GM19467 (cell line): ENCODE data around the gene RAP1A.

Source experiments
- ATAC-seq: cut with Tn5 transposase; IDR thresholded peaks from one replicate; pipeline ENCODE4 v1.9.1; 2021; ENCODE audit warnings: mild to moderate bottlenecking, moderate library complexity; ENCODE audit not compliant: unreplicated experiment

The RAP1A gene

DNA sequence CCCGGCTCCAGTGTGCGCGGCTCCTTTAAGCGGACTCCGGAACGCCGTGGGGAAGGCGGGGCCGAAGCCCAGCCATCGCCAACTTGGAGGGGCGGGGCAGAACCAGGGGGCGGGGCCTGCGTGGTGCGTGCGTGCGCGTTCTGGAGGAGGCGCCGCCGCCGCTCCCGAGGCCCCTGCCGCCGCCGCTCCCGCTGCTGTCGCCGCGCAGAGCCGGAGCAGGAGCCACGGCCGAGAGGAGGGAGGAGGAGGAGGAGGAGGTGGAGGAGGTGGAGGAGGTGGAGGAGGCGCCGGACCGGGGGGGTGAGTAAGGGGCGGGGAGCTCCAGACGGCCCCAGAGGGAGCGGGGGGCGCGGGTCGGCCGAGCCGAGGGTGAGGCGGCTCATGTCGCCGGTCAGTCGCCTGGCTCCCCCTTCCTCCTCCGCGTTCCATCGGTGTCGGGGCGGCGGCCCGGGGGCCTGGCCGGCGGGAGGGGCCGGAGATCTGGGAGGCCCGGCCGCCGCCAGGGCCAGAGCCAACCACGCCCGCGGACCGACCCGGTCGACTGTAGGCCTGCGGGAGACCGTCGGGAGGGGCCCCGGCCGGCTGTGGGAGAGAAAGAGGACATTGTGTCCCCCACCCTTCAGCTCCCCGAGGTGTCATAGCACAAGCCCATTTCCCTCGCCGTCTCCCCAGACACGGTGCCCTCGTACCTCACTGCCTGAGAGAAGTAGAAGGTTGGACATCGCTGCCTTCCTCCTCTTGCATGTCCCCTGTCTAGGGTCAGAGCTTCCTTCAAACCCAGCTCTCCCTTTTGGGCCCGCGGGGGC lies at the start of gene RAP1A:
Gene RAP1A, plus strand, starts transcription at position 155 of the 806 bp plus-strand sequence. CDS start 71,572 bp downstream, outside the sequence.
- ATAC-seq, result peak; percentile 49

- no peak for ATAC-seq
These were observed 49.7 kb upstream of the RAP1A start for GRCh38 chr1:111569913-111570312.

DNA sequence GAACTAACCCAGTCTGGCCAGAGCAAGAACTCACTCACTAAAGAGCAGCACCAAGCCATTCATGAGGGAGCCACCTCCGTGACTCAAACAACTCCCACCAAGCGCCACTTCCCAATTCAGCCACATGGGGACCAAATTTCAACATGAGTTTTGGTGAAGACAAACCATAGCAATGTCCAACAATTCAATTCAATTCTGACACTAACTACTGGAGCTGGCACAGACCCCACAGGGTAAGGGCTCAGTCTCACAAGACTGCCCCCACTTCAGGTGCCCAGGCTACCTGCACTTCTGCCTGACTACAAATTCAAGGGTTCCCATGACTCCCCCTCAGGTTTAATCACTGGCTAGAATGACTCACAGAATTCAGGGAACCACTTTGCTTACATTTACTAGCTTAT lies 48.8 kb upstream of the RAP1A start:
- no peak for ATAC-seq

DNA sequence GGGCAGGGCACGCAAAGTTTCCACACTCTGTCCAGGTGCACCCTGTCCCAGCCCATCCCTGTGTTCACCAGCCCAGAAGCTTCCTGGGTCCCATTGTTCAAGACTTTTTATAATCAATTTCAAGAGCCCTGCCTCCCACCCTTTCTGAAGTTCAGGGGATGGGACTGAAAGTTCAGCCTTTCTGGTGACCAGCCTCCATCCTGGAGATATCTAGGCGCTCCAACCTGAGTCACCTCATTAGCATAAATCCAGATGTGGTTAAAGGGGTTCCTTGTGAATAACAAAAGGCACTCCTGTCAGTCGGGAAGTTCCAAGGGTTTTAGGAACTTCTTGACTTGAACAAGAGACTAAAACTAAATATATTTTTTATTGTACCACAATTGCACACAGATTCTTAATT lies 48.4 kb upstream of the RAP1A start:
- ATAC-seq, result no peak

DNA sequence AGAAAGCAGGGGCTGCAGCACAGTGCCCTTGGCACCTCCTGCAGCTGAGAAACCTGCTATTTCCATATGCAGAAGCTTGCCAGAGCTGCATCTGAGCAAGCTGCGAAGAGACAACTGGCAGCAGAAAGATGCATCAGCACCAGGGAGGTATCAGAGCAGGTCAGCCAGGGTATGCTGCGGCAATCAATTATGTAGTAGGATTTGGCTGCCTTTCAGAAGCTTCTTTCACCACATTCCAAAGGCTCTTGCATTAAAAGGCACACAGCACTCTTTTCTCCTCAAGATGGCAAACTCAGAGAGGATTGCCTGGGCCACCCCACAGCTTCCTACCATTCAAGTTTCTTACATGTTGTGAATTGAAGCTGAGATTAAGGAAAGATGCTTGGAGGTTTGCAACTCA lies 47.6 kb upstream of the RAP1A start:
- no peak for ATAC-seq

- ATAC-seq, result no peak
These were observed 43.0 kb upstream of the RAP1A start for GRCh38 chr1:111576547-111576946.

- ATAC-seq, result no peak
These were observed 41.8 kb upstream of the RAP1A start for GRCh38 chr1:111577814-111578213.

DNA sequence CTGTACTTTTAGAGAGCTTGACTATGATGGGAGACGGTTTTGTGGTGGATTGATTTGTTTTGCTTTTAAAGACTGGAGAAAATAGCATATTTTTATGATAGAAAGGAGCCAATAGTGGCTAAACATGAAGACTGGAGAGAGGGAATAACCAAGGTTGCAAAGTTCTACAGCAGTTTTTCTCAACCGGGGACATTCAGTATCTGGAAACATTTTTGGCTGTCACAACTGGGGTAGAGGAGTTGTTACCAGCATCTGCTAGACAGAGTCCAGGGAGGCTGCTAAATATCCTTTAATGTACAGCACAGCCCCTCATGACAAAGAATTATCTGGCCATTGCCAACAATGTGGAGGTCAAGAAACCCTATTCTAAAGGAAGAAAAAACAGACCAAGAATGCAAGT lies 38.4 kb upstream of the RAP1A start:
- no peak for ATAC-seq

DNA sequence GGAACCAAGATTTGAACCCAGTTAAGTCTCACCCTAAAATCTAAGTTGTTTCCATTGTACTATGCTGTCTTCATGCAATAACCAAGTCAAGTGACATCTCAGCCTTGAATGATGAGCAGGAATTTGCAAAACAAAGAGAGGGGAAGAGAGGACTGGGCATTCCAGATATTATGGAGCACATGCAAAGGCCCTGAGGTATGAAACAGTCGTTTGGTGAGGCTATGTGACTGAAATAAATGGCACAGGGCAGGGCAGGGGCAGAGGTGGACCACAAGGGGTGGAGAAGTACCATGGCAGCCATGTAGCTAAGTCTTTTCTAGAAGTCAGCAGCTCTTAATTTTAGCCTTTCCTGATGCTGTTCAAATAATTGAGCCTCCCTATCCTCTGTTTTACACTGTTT lies 37.6 kb upstream of the RAP1A start:
- no peak for ATAC-seq

- no peak for ATAC-seq
These were observed 36.7 kb upstream of the RAP1A start for GRCh38 chr1:111582644-111583618.

DNA sequence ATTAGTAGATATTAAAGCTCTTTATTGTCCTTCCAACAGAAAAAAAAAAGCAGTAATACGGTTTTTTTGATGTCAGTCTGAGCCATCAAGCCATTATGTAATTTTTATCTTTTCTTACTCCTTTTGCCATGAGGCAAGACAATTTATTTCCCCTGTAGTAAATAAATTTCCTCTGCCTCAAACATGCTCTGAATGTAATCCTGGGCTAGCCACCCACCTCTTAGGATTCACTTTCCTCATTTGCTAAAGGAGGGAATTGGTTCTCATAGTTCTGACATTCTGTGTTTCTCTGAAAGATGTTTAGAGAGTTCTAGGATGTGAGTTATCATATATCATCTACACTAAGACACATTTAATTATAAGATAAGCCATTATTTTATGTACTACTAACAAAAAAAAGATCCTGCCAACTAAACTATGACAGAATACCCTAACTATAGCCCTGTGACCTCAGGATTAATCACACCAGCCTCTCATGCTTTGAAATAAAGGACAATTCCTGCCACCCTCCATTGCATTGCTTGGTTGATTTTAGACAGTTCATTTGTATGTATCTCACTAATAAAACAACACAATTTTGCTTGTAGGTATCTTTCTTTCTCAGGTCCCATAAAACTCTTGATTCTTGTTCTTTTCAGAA lies 34.0 kb upstream of the RAP1A start:
- ATAC-seq, result no peak

DNA sequence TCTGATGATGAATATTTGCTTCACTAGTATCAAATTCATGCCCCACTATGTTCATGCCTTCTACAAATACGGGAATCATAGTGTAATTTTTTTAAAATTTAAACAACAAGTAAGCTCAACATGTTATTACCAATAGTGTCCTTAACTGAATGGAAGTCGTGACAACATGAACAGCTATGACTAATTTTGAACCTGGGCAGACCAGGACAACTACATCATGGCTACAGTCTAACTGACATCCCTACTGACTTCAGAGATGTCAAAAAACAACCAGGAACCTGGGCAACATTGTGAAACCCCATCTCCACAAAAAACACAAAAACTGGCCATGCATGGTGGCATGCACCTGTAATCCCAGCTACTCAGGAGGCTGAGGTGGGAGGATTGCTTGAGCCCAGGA lies 33.5 kb upstream of the RAP1A start:
- no peak for ATAC-seq

DNA sequence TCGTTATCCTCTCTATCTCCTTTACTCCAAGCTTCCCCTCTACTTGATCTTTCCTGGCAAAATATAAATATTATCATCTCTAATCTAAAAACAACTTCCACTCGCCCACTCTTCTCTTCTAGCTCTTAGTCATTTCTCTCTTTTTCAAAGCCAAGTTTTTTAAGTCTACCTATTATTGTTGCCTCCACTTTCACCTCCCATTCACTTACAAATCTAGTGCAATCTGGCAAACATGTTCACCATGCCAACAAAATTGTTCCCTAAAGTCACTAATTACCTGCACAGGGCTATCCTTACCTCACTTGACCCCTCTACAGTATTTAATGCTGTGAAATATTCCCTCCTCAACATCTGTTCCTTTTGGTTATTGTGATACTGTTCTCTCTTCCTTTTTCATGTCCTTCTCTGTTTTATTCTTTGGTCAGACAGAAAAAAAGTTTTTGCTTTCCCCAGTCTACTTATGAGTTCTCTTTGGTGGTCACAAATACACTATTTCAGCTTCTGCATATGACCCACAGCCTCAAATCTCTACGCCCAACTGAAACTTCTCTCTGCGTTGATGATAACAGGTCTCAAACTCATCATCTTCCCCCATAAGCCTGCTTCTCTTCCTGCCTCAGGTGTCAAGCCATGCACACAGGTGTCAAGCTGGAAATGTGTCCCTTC lies 31.9 kb upstream of the RAP1A start:
- no peak for ATAC-seq

DNA sequence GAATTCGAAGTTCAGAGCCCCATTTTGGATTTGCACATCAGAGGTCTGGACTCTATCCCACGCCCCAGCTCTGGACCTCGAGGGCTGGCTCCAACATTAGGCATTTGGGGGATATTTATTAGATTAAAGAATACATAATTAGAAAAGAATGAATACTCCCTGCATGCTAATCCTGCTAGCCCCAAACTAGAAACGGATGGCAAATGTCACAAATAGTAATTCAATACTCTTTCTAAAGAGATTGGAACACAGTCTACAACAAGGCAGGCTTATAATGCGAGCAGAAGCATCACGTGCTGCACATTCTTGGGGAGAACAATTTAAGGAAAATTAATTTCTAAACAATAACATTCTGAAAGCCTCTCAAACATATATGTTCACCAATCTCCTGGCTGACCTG lies 27.7 kb upstream of the RAP1A start:
- no peak for ATAC-seq

- ATAC-seq, result peak; percentile 78
These were observed 26.9 kb upstream of the RAP1A start for GRCh38 chr1:111592389-111593361.

GRCh38 chr1:111593403-111594305 lies 25.9 kb upstream of the RAP1A start:
- ATAC-seq, result peak; percentile 5

GRCh38 chr1:111594306-111594693 lies 25.3 kb upstream of the RAP1A start:
- no peak for ATAC-seq

GRCh38 chr1:111595807-111596206 lies 23.8 kb upstream of the RAP1A start:
- no peak for ATAC-seq

- no peak for ATAC-seq
These were observed 23.1 kb upstream of the RAP1A start for GRCh38 chr1:111596499-111596898.
